Peyer's patch (tissue), 4 donors: ENCODE measurements around the gene KRT33B.

Experiments used
- CTCF ChIP-seq, 6 experiments: fragments of 450-650 bp in 4 of 6; fragments of 200-600 bp in 2 of 6; sonication (generic) in 1 of 6; IDR thresholded peaks; one replicate each; pipeline ENCODE4 v1.5.1; 2017 to 2019; ENCODE audit warnings: antibody characterized with exemption in 6 of 6, mild to moderate bottlenecking in 3 of 6, moderate library complexity in 1 of 6
- POLR2A ChIP-seq, 2 donors: fragments of 450-650 bp; IDR thresholded peaks; one replicate each; pipeline ENCODE4 v1.5.1; 2017; ENCODE audit warnings: antibody characterized with exemption in 2 of 2, mild to moderate bottlenecking in 2 of 2, moderate library complexity in 2 of 2

- TF ChIP-seq CTCF (IDR thresholded peaks at IDR 0.05) (no peak), POLR2A (IDR thresholded peaks at IDR 0.05) (no peak)
Measured at GRCh38 chr17:41326173-41327145, 43.2 kb downstream of the KRT33B start.
